Measurements from ENCODE around the gene CTNNBL1.

The CTNNBL1 gene

GRCh38 chr20:37808233-37809070 lies 114.6 kb downstream of the CTNNBL1 start:
- in situ Hi-C loops (cut with HindIII; ENCODE audit: low sequenced_read_pairs), result loop anchor here (5.0 kb wide), 1 partner anchor 54 kb away; no protein-coding TSS in a partner anchor

GRCh38 chr20:37810027-37810426 lies 116.2 kb downstream of the CTNNBL1 start:
- in situ Hi-C loops (cut with HindIII; ENCODE audit: low sequenced_read_pairs), result no loop called here

- in situ Hi-C loops (cut with HindIII; ENCODE audit: low sequenced_read_pairs), result no loop called here
These were observed 122.2 kb downstream of the CTNNBL1 start for GRCh38 chr20:37816003-37816402.

GRCh38 chr20:37816726-37817125 lies 122.9 kb downstream of the CTNNBL1 start:
- in situ Hi-C loops (cut with HindIII; ENCODE audit: low sequenced_read_pairs), result no loop called here

- in situ Hi-C loops (cut with HindIII; ENCODE audit: low sequenced_read_pairs), result no loop called here
These were observed 127.9 kb downstream of the CTNNBL1 start for GRCh38 chr20:37821696-37822095.

- in situ Hi-C loops (cut with HindIII; ENCODE audit: low sequenced_read_pairs), result no loop called here
These were observed 128.3 kb downstream of the CTNNBL1 start for GRCh38 chr20:37822141-37822601.

GRCh38 chr20:37823296-37823980 lies 129.6 kb downstream of the CTNNBL1 start:
- in situ Hi-C loops (cut with HindIII; ENCODE audit: low sequenced_read_pairs), result no loop called here

- in situ Hi-C loops (cut with HindIII; ENCODE audit: low sequenced_read_pairs), result no loop called here
These were observed 133.8 kb downstream of the CTNNBL1 start for GRCh38 chr20:37827605-37828004.

GRCh38 chr20:37828684-37829083 lies 134.9 kb downstream of the CTNNBL1 start:
- in situ Hi-C loops (cut with HindIII; ENCODE audit: low sequenced_read_pairs), result no loop called here

- in situ Hi-C loops (cut with HindIII; ENCODE audit: low sequenced_read_pairs), result no loop called here
These were observed 135.3 kb downstream of the CTNNBL1 start for GRCh38 chr20:37829128-37829527.

- in situ Hi-C loops (cut with HindIII; ENCODE audit: low sequenced_read_pairs), result no loop called here
These were observed 139.5 kb downstream of the CTNNBL1 start for GRCh38 chr20:37833221-37833896.

GRCh38 chr20:37836926-37837325 lies 143.1 kb downstream of the CTNNBL1 start:
- in situ Hi-C loops (cut with HindIII; ENCODE audit: low sequenced_read_pairs), result no loop called here

- in situ Hi-C loops (cut with HindIII; ENCODE audit: low sequenced_read_pairs), result no loop called here
These were observed 144.1 kb downstream of the CTNNBL1 start for GRCh38 chr20:37837924-37838323.

GRCh38 chr20:37838769-37839431 lies 145.1 kb downstream of the CTNNBL1 start:
- in situ Hi-C loops (cut with HindIII; ENCODE audit: low sequenced_read_pairs), result no loop called here

- in situ Hi-C loops (cut with HindIII; ENCODE audit: low sequenced_read_pairs), result no loop called here
These were observed 145.6 kb downstream of the CTNNBL1 start for GRCh38 chr20:37839432-37839827.

GRCh38 chr20:37839955-37840354 lies 146.1 kb downstream of the CTNNBL1 start:
- in situ Hi-C loops (cut with HindIII; ENCODE audit: low sequenced_read_pairs), result loop anchor here (5.0 kb wide), 2 partner anchors 37 to 77 kb away; no protein-coding TSS in a partner anchor

GRCh38 chr20:37841389-37841788 lies 147.6 kb downstream of the CTNNBL1 start:
- in situ Hi-C loops (cut with HindIII; ENCODE audit: low sequenced_read_pairs), result loop anchor here (5.0 kb wide), 2 partner anchors 36 to 76 kb away; no protein-coding TSS in a partner anchor

- in situ Hi-C loops (cut with HindIII; ENCODE audit: low sequenced_read_pairs), result loop anchor here (5.0 kb wide), 2 partner anchors 35 to 75 kb away; no protein-coding TSS in a partner anchor
These were observed 148.1 kb downstream of the CTNNBL1 start for GRCh38 chr20:37841971-37842370.

GRCh38 chr20:37845241-37845681 lies 151.4 kb downstream of the CTNNBL1 start:
- in situ Hi-C loops (cut with HindIII; ENCODE audit: low sequenced_read_pairs), result no loop called here

- in situ Hi-C loops (cut with HindIII; ENCODE audit: low sequenced_read_pairs), result no loop called here
These were observed 152.0 kb downstream of the CTNNBL1 start for GRCh38 chr20:37845878-37846277.

- in situ Hi-C loops (cut with HindIII; ENCODE audit: low sequenced_read_pairs), result no loop called here
These were observed 152.7 kb downstream of the CTNNBL1 start for GRCh38 chr20:37846573-37846972.

Data from endothelial cell of hepatic sinusoid (primary cell).